RWPE1 (cell line): Measurements from ENCODE around the gene C16orf96.

Source experiments
- CTCF ChIA-PET: fragments of 350-600 bp; sonication (Branson Sonifier 250); formaldehyde crosslinking; extraction: SDS; loops from one replicate; lab custom pipeline; 2021; lab: Yijun Ruan, JAX
- POLR2A ChIA-PET: fragments of 400-600 bp; formaldehyde crosslinking; extraction: SDS; loops from one replicate; lab custom pipeline; 2020; ENCODE audit warnings: antibody characterized with exemption; ENCODE audit not compliant: low non-redundant PET; lab: Yijun Ruan, JAX
- DNase-seq: peaks from one replicate; pipeline ENCODE4 v3.0.0; 2012; ENCODE audit warnings: low spot score
- H3K27ac ChIP-seq: fragments of 450-650 bp; 2 replicates; pipeline ENCODE4 v1.5.1; 2017
- CTCF ChIP-seq: fragments of 450-650 bp; conservative IDR thresholded peaks from 2 replicates; pipeline ENCODE4 v1.5.1; 2017; ENCODE audit warnings: low read depth, mild to moderate bottlenecking

Gene C16orf96

GRCh38 chr16:4640572-4641305 lies 84.6 kb downstream of the C16orf96 start:
- ChIA-PET POLR2A (interaction anchor here (0.6 kb wide), 1 partner anchor 15 kb away, joined by 3 read pairs; no protein-coding TSS in a partner anchor), CTCF (no interaction called here)
- no peak for TF ChIP-seq CTCF
- no peak for DNase-seq
- peak overlapping the region; percentile 19 for H3K27ac ChIP-seq

DNA sequence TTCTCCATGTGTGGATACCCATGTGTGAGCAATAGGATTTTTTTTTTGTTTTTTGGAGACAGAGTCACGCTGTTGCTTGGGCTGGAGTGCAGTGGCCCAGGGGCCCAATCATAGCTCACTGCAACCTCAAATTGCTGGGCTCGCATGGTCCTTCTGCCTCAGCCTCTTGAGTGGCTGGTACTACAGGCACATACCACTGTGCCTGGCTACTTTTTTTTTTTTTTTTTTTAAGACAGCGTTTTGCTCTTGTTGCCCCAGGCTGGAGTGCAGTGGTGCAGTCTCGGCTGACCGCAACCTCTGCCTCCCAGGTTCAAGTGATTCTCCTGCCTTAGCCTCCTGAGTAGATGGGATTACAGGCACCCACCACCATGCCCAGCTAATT lies 85.2 kb downstream of the C16orf96 start:
- peak overlapping the region; percentile 19; the same call in 1 of the 2 replicates for H3K27ac ChIP-seq
- ChIA-PET CTCF (no interaction called here), POLR2A (interaction anchor here (0.6 kb wide), 1 partner anchor 16 kb away, joined by 3 read pairs; no protein-coding TSS in a partner anchor)
- no peak for DNase-seq
- no peak for TF ChIP-seq CTCF

DNA sequence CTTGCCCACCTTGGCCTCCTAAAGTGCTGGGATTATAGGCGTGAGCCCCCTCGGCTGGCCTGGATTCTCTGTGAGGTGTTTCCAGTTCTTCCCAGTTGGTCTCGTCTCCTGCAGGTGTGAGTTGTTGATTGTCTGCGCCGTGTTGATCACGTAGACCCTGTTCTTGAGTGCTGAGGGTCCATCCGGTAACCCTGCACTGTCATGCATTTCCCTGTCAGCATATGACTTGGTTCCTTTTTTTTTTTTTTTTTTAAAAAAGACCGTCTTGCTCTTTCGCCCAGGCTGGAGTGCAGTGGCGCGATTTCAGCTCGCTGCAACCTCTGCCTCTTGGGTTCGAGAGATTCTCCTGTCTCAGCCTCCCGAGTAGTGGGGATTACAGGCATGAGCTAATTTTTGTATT lies 85.8 kb downstream of the C16orf96 start:
- DNase-seq = no peak
- POLR2A ChIA-PET = no interaction called here
- TF ChIP-seq CTCF = no peak
- H3K27ac ChIP-seq = no peak overlapping the region
- CTCF ChIA-PET = no interaction called here

DNA sequence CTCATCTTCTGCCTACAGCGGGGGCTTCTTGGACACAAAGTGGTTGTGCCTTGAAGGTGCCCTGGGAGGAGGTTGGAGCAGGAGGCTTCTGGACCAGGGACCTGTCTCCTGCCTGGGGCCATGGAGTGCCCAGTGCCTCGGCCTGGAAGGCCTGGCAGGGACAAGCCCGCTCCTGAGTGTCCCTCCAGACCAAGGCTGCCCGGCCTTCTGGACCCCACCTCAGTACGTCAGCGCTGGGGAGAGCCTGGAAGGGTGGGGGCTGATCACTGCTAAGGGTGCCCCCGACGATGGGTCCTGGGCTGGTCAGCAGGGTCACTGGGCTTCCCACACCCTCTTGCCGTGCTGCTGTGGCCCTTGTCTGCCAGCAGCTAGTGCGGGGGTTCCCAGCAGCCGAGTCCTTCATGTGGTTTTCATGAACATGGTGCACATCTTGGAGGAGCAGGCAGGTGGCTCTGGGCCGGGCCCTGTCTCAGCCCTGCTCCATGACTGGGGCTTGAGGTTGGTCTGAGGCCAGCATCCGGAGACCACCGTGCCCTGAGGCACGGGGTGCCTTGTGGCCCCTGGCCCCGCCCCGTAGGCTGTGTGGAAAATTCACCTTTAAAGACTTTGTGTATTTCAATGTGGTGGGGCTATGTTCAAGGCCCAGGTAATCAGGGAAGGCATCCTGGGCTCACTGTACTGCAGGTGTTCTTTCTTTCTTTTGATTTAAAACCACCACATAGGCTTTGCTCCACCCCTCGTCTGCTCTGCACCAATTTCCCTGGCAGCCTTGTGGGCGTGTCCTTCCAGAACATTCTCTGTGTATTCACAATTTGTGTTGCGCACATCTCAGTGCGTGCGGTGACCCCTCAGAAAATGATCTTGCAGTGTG lies 90.9 kb downstream of the C16orf96 start:
- TF ChIP-seq CTCF = no peak
- peak overlapping the region; percentile 29 for H3K27ac ChIP-seq
- no peak for DNase-seq
- ChIA-PET POLR2A (no interaction called here), CTCF (no interaction called here)

DNA sequence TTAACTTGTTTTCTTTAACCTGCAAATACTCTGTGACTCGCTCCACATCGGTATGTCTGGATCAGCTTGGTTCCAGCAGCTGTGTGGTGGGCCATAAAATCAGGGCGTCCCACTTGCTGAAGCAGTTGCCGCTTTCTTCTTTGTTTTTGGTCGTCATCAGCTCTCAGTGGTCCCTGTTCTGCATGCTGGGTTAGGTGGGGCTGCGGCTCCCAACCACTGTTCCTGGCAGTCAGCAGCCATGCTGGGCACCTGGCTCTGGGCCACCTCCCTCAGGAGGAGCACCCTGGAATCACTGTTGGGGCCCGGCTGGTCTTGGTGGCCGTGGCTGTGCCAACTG lies 91.5 kb downstream of the C16orf96 start:
- POLR2A ChIA-PET = no interaction called here

More for the DNA sequence above, 91.5 kb downstream of the C16orf96 start:
- peak overlapping the region; percentile 29; the same call in 1 of the 2 replicates for H3K27ac ChIP-seq
- CTCF ChIA-PET = no interaction called here
- DNase-seq = no peak
- TF ChIP-seq CTCF = no peak
